DND-41 (cell line): Measurements from ENCODE around the gene PRKRIP1.

Source experiments
- ATAC-seq: fragments of 200-7000 bp; cut with Tn5 transposase; 3 replicates; pipeline ENCODE4 v1.9.1; 2021; ENCODE audit warnings: low read depth; ENCODE audit not compliant: insufficient read depth
- DNase-seq: peaks from one replicate; pipeline ENCODE4 v3.0.0-alpha.2; 2020
- H2AFZ ChIP-seq: 2 replicates; pipeline ENCODE4 v1.6.0; 2012; ENCODE audit warnings: low read depth, low read length
- H3K27ac ChIP-seq: 2 replicates; pipeline ENCODE4 v1.5.1; 2012; ENCODE audit warnings: low read length, inconsistent platforms
- H3K27me3 ChIP-seq: fragments of 200-600 bp; sonication (generic); 2 replicates; pipeline ENCODE4 v1.6.0; 2012; ENCODE audit warnings: low read length, mild to moderate bottlenecking, inconsistent platforms; ENCODE audit not compliant: insufficient read depth, poor library complexity
- H3K36me3 ChIP-seq: 2 replicates; pipeline ENCODE4 v1.5.1; 2012; ENCODE audit warnings: low read length, inconsistent platforms; ENCODE audit not compliant: insufficient read depth
- H3K4me1 ChIP-seq: 2 replicates; pipeline ENCODE4 v1.5.1; 2012; ENCODE audit warnings: mild to moderate bottlenecking, low read length; ENCODE audit not compliant: insufficient read depth
- H3K4me2 ChIP-seq: 2 replicates; pipeline ENCODE4 v1.6.0; 2012; ENCODE audit warnings: mild to moderate bottlenecking, moderate library complexity, low read length, inconsistent platforms; ENCODE audit not compliant: insufficient read depth
- H3K4me3 ChIP-seq, 2 experiments: fragments of 200-600 bp in 1 of 2; shearing (Covaris generic) in 1 of 2; 2 replicates each; pipeline ENCODE4 v1.5.1; 2012 to 2016; ENCODE audit warnings: inconsistent platforms in 2 of 2, low read length in 2 of 2, mild to moderate bottlenecking in 2 of 2, low read depth in 1 of 2, moderate library complexity in 1 of 2
- H3K79me2 ChIP-seq: 2 replicates; pipeline ENCODE4 v1.6.0; 2012; ENCODE audit warnings: low read length, inconsistent platforms; ENCODE audit not compliant: insufficient read depth
- H3K9ac ChIP-seq: 2 replicates; pipeline ENCODE4 v1.6.0; 2012; ENCODE audit warnings: low read depth, mild to moderate bottlenecking, inconsistent platforms, low read length, moderate library complexity
- H3K9me3 ChIP-seq: 2 replicates; pipeline ENCODE4 v1.5.1; 2012; ENCODE audit warnings: low read length, moderate library complexity, mild to moderate bottlenecking, inconsistent platforms; ENCODE audit not compliant: insufficient read depth, severe bottlenecking
- H4K20me1 ChIP-seq: 2 replicates; pipeline ENCODE4 v1.6.0; 2012; ENCODE audit warnings: low read length; ENCODE audit not compliant: insufficient read depth
- CTCF ChIP-seq: IDR thresholded peaks from 2 replicates; pipeline ENCODE4 v1.5.1; 2012; ENCODE audit warnings: borderline replicate concordance, low read length, moderate library complexity, mild to moderate bottlenecking; ENCODE audit not compliant: poor library complexity, severe bottlenecking; ENCODE audit errors: extremely low read depth
- EZH2 ChIP-seq: IDR thresholded peaks from 3 replicates; pipeline ENCODE4 v1.6.1; 2012; ENCODE audit warnings: borderline replicate concordance, low read depth, mild to moderate bottlenecking, moderate library complexity, low read length, inconsistent platforms; ENCODE audit not compliant: severe bottlenecking

The PRKRIP1 gene

GRCh38 chr7:102413611-102414010 is 17.4 kb downstream of the PRKRIP1 start:
- Histone ChIP-seq H3K27ac (no peak overlapping the region), H3K36me3 (peaks cover 93% of the 10 kb centered on the region), H3K27me3 (no peaks in the 10 kb centered on the region), H3K4me3 (no peak overlapping the region), H3K4me1 (no peaks in the 10 kb centered on the region), H3K79me2 (peaks cover 10% of the 10 kb centered on the region; the same call in 1 of the 2 replicates), H3K9ac (no peak overlapping the region), H2AFZ (no peak overlapping the region), H4K20me1 (peaks cover 6% of the 10 kb centered on the region; the same call in 1 of the 2 replicates), H3K9me3 (no peaks in the 10 kb centered on the region), H3K4me2 (no peak overlapping the region)
- ATAC-seq (no peak), DNase-seq (no peak)
- TF ChIP-seq CTCF, result no peak
- no peak for TF ChIP-seq EZH2

- no peaks in the 10 kb centered on the region for H3K27me3 ChIP-seq
- TF ChIP-seq EZH2, result no peak
- TF ChIP-seq CTCF, result no peak
- DNase-seq, result no peak
- H3K4me2 ChIP-seq, result no peak overlapping the region
- H2AFZ ChIP-seq, result no peak overlapping the region
- ATAC-seq, result 0 out of 3 replicates have a peak, but pooled peaks have one; percentile 37
- H3K4me1 ChIP-seq, result no peaks in the 10 kb centered on the region
- no peak overlapping the region for H3K9ac ChIP-seq
- peaks cover 11% of the 10 kb centered on the region; the same call in 1 of the 2 replicates for H3K79me2 ChIP-seq
- H3K36me3 ChIP-seq, result peaks cover 93% of the 10 kb centered on the region
- no peaks in the 10 kb centered on the region for H3K9me3 ChIP-seq
- H3K27ac ChIP-seq, result no peak overlapping the region
- no peak overlapping the region for H3K4me3 ChIP-seq
- peaks cover 6% of the 10 kb centered on the region; the same call in 1 of the 2 replicates for H4K20me1 ChIP-seq
Observed at GRCh38 chr7:102415685-102416225, 19.6 kb downstream of the PRKRIP1 start.

GRCh38 chr7:102416406-102416805 is 20.2 kb downstream of the PRKRIP1 start:
- Histone ChIP-seq H3K9me3 (no peaks in the 10 kb centered on the region), H3K27me3 (no peaks in the 10 kb centered on the region), H3K36me3 (peaks cover 93% of the 10 kb centered on the region), H3K4me3 (no peak overlapping the region), H3K79me2 (peaks cover 11% of the 10 kb centered on the region; the same call in 1 of the 2 replicates), H2AFZ (no peak overlapping the region), H3K4me2 (no peak overlapping the region), H3K9ac (no peak overlapping the region), H4K20me1 (peaks cover 6% of the 10 kb centered on the region; the same call in 1 of the 2 replicates), H3K27ac (no peak overlapping the region), H3K4me1 (no peaks in the 10 kb centered on the region)
- no peak for TF ChIP-seq EZH2
- TF ChIP-seq CTCF, result no peak
- ATAC-seq (no peak), DNase-seq (no peak)

GRCh38 chr7:102417105-102417504 is 20.9 kb downstream of the PRKRIP1 start:
- H3K27me3 ChIP-seq, result no peaks in the 10 kb centered on the region
- no peaks in the 10 kb centered on the region for H3K4me1 ChIP-seq
- H3K4me2 ChIP-seq, result no peak overlapping the region
- peaks cover 9% of the 10 kb centered on the region; the same call in 1 of the 2 replicates for H3K79me2 ChIP-seq
- TF ChIP-seq EZH2, result no peak
- TF ChIP-seq CTCF, result no peak
- H2AFZ ChIP-seq, result no peak overlapping the region
- no peak overlapping the region for H3K9ac ChIP-seq
- ATAC-seq, result no peak
- no peak overlapping the region for H3K4me3 ChIP-seq
- H3K9me3 ChIP-seq, result no peaks in the 10 kb centered on the region
- H3K36me3 ChIP-seq, result peaks cover 89% of the 10 kb centered on the region
- H4K20me1 ChIP-seq, result peaks cover 6% of the 10 kb centered on the region; the same call in 1 of the 2 replicates
- DNase-seq, result no peak
- H3K27ac ChIP-seq, result no peak overlapping the region
